Astrocyte (in vitro differentiated cells and primary cell): ENCODE results near the gene GBE1. TPM values are rescaled to one million over a fixed set of nuclear protein-coding genes. Genes with fewer than 3 reads are reported as not detected.

Source experiments
- DNase-seq: peaks from one replicate; pipeline ENCODE4 v3.0.0-alpha.2; 2010; ENCODE audit warnings: low read depth
- FAIRE-seq: peaks from 2 replicates; lab custom pipeline; 2011; peaks lifted over from hg19 to GRCh38; lab: Jason Lieb, UNC
- H2AFZ ChIP-seq: 2 replicates; pipeline ENCODE4 v1.6.0; 2012; ENCODE audit warnings: low read depth, low read length, inconsistent platforms
- H3K27ac ChIP-seq: 2 replicates; pipeline ENCODE4 v1.5.1; 2011; ENCODE audit warnings: low read depth, low read length, inconsistent platforms
- H3K27me3 ChIP-seq: 2 replicates; pipeline ENCODE4 v1.6.0; 2011; ENCODE audit warnings: low read length, inconsistent platforms; ENCODE audit not compliant: insufficient read depth
- H3K36me3 ChIP-seq: 2 replicates; pipeline ENCODE4 v1.5.1; 2011; ENCODE audit warnings: low read length, inconsistent platforms; ENCODE audit not compliant: insufficient read depth
- H3K4me1 ChIP-seq: 2 replicates; pipeline ENCODE4 v1.5.1; 2011; ENCODE audit warnings: low read length, inconsistent platforms; ENCODE audit not compliant: insufficient read depth
- H3K4me2 ChIP-seq: 2 replicates; pipeline ENCODE4 v1.6.0; 2012; ENCODE audit warnings: low read length, inconsistent platforms
- H3K4me3 ChIP-seq: 2 replicates; pipeline ENCODE4 v1.5.1; 2011; ENCODE audit warnings: low read depth, mild to moderate bottlenecking, low read length, inconsistent platforms; ENCODE audit not compliant: insufficient read depth
- H3K79me2 ChIP-seq: 2 replicates; pipeline ENCODE4 v1.6.0; 2012; ENCODE audit warnings: mild to moderate bottlenecking, low read length, inconsistent platforms; ENCODE audit not compliant: insufficient read depth
- H3K9ac ChIP-seq: 2 replicates; pipeline ENCODE4 v1.6.0; 2012; ENCODE audit warnings: mild to moderate bottlenecking, low read length, inconsistent platforms
- H3K9me3 ChIP-seq: 2 replicates; pipeline ENCODE4 v1.5.1; 2012; ENCODE audit warnings: low read depth, mild to moderate bottlenecking, low read length, inconsistent platforms; ENCODE audit not compliant: insufficient read depth
- H4K20me1 ChIP-seq: 2 replicates; pipeline ENCODE4 v1.6.0; 2012; ENCODE audit warnings: low read length, inconsistent platforms; ENCODE audit not compliant: insufficient read depth
- H3K27ac Mint-ChIP-seq: one replicate; pipeline ENCODE4 v1.8.0; 2021; ENCODE audit warnings: mild to moderate bottlenecking, mixed read lengths; ENCODE audit not compliant: unreplicated experiment
- H3K27me3 Mint-ChIP-seq: one replicate; pipeline ENCODE4 v1.8.0; 2021; ENCODE audit warnings: low read depth, mixed read lengths; ENCODE audit not compliant: unreplicated experiment
- H3K36me3 Mint-ChIP-seq: one replicate; pipeline ENCODE4 v1.8.0; 2021; ENCODE audit warnings: low read depth, mixed read lengths; ENCODE audit not compliant: unreplicated experiment
- H3K4me1 Mint-ChIP-seq: one replicate; pipeline ENCODE4 v1.8.0; 2021; ENCODE audit warnings: low read depth, mixed read lengths; ENCODE audit not compliant: unreplicated experiment
- H3K4me3 Mint-ChIP-seq: one replicate; pipeline ENCODE4 v1.8.0; 2021; ENCODE audit warnings: mild to moderate bottlenecking, moderate library complexity, mixed read lengths; ENCODE audit not compliant: unreplicated experiment
- H3K9me3 Mint-ChIP-seq: one replicate; pipeline ENCODE4 v1.8.0; 2021; ENCODE audit warnings: mild to moderate bottlenecking, mixed read lengths; ENCODE audit not compliant: unreplicated experiment
- CTCF ChIP-seq: IDR thresholded peaks from 2 replicates; pipeline ENCODE4 v1.5.1; 2011; ENCODE audit warnings: low read depth, mild to moderate bottlenecking, inconsistent platforms, low read length, moderate library complexity; ENCODE audit not compliant: insufficient read depth
- EZH2 ChIP-seq: IDR thresholded peaks from 2 replicates; pipeline ENCODE4 v1.6.1; 2012; ENCODE audit warnings: mild to moderate bottlenecking, low read length, inconsistent platforms; ENCODE audit not compliant: insufficient read depth
- total RNA-seq: library from RNA; stranded (reverse); gene quantifications from 2 replicates; pipeline ENCODE4 v1.2.1, GENCODE V29; 2021

The GBE1 gene
- total RNA-seq, 1 donor from 2014 or later = 58.6 TPM

GRCh38 chr3:81765400-81765799, 4.0 kb upstream of the GBE1 start:
- Mint-ChIP-seq H3K4me1 (peaks cover 5% of the 10 kb centered on the region), H3K9me3 (no peaks in the 10 kb centered on the region), H3K4me3 (no peak overlapping the region), H3K36me3 (peaks cover 2% of the 10 kb centered on the region), H3K27me3 (no peaks in the 10 kb centered on the region), H3K27ac (no peak overlapping the region)
- Histone ChIP-seq H3K9ac (no peak overlapping the region), H3K4me2 (no peak overlapping the region), H2AFZ (no peak overlapping the region), H4K20me1 (no peaks in the 10 kb centered on the region), H3K27me3 (no peaks in the 10 kb centered on the region), H3K36me3 (no peaks in the 10 kb centered on the region), H3K9me3 (no peaks in the 10 kb centered on the region), H3K4me1 (peaks cover 6% of the 10 kb centered on the region), H3K27ac (no peak overlapping the region), H3K4me3 (no peak overlapping the region), H3K79me2 (peaks cover 3% of the 10 kb centered on the region)
- no peak for FAIRE-seq
- DNase-seq = no peak
- TF ChIP-seq EZH2 = no peak
- TF ChIP-seq CTCF = no peak

- Histone ChIP-seq H3K4me1 (peaks cover 10% of the 10 kb centered on the region), H4K20me1 (no peaks in the 10 kb centered on the region), H3K9me3 (no peaks in the 10 kb centered on the region), H3K79me2 (peaks cover 10% of the 10 kb centered on the region), H3K9ac (no peak overlapping the region), H3K4me3 (no peak overlapping the region), H3K27ac (no peak overlapping the region), H2AFZ (no peak overlapping the region), H3K36me3 (no peaks in the 10 kb centered on the region), H3K27me3 (no peaks in the 10 kb centered on the region), H3K4me2 (no peak overlapping the region)
- TF ChIP-seq CTCF (no peak), EZH2 (no peak)
- no peaks in the 10 kb centered on the region for H3K9me3 Mint-ChIP-seq
- H3K4me3 Mint-ChIP-seq = no peak overlapping the region
- FAIRE-seq (no peak), DNase-seq (no peak)
- H3K36me3 Mint-ChIP-seq = peaks cover 2% of the 10 kb centered on the region
- H3K4me1 Mint-ChIP-seq = peaks cover 7% of the 10 kb centered on the region
- no peak overlapping the region for H3K27ac Mint-ChIP-seq
- H3K27me3 Mint-ChIP-seq = no peaks in the 10 kb centered on the region
Measured at GRCh38 chr3:81764665-81765064, 3.2 kb upstream of the GBE1 start.

GRCh38 chr3:81764002-81764401, 2.6 kb upstream of the GBE1 start:
- Histone ChIP-seq H3K27me3 (no peaks in the 10 kb centered on the region), H3K79me2 (peaks cover 17% of the 10 kb centered on the region), H2AFZ (no peak overlapping the region), H3K36me3 (no peaks in the 10 kb centered on the region), H3K4me2 (no peak overlapping the region), H3K27ac (no peak overlapping the region), H3K4me1 (peaks cover 10% of the 10 kb centered on the region), H3K9ac (no peak overlapping the region), H3K9me3 (no peaks in the 10 kb centered on the region), H3K4me3 (no peak overlapping the region), H4K20me1 (no peaks in the 10 kb centered on the region)
- TF ChIP-seq CTCF = no peak
- Mint-ChIP-seq H3K36me3 (peaks cover 4% of the 10 kb centered on the region), H3K27ac (no peak overlapping the region), H3K4me3 (no peak overlapping the region), H3K9me3 (no peaks in the 10 kb centered on the region), H3K27me3 (no peaks in the 10 kb centered on the region), H3K4me1 (peaks cover 7% of the 10 kb centered on the region)
- FAIRE-seq (no peak), DNase-seq (no peak)
